Measurements from ENCODE around the gene AREL1. TPM values are rescaled to one million over a fixed set of nuclear protein-coding genes. Genes with fewer than 3 reads are reported as not detected.

AREL1 gene
- total and polyA plus RNA-seq, 2 of the 8 experiments (the other 6 are each of a cell fraction or from before 2014, with no cell fraction given): 31.4 to 49.1 TPM

- H3K23ac ChIP-seq (ENCODE audit: insufficient read length): no peak overlapping the region
- H3K9me3 ChIP-seq (ENCODE audit: insufficient read depth in 2 of 2, low read depth in 1 of 2, low read length in 1 of 2): peaks cover 16 to 18% of the 10 kb centered on the region in 2 experiments; a peak in 3 of 4 replicates
- no peak overlapping the region for H3K9ac ChIP-seq (replicated peaks in 1 of 4; ENCODE audit: extremely low read depth in 1 of 4, low read depth in 3 of 4, low read length in 3 of 4)
- H3K79me1 ChIP-seq (ENCODE audit: low read depth, low read length): peaks cover 4% of the 10 kb centered on the region; the same call in 1 of the 2 replicates
- H2BK5ac ChIP-seq (ENCODE audit: low read depth, low read length): no peak overlapping the region
- no peak overlapping the region for H2AK5ac ChIP-seq (ENCODE audit: low read depth, low read length)
- no peak overlapping the region for H4K8ac ChIP-seq (ENCODE audit: extremely low read depth, insufficient read depth, low read length)
- H2BK12ac ChIP-seq (ENCODE audit: low read depth, low read length): no peak overlapping the region
- H4K20me1 ChIP-seq (replicated peaks in 1 of 2; ENCODE audit: control insufficient read depth in 1 of 2, insufficient read depth in 2 of 2, low read length in 2 of 2): no peaks in the 10 kb centered on the region
- H3K27me3 ChIP-seq (replicated peaks in 1 of 4; ENCODE audit: control insufficient read depth in 3 of 4, extremely low read depth in 1 of 4, insufficient read depth in 3 of 4, low read length in 3 of 4): no peaks in the 10 kb centered on the region
- H3K23me2 ChIP-seq (ENCODE audit: low read depth, low read length): no peaks in the 10 kb centered on the region
- peaks cover 0 to 3% (median 0%) of the 10 kb centered on the region in 4 experiments; a peak in 1 of 8 replicates for H3K36me3 ChIP-seq (ENCODE audit: control insufficient read depth in 2 of 4, insufficient read depth in 4 of 4, low read length in 3 of 4)
- H3K18ac ChIP-seq (ENCODE audit: extremely low read depth, low read length): no peak overlapping the region
- no peak overlapping the region for H2BK20ac ChIP-seq (ENCODE audit: low read length)
- ChIA-PET POLR2A (ENCODE audit: partially characterized antibody) (interaction anchor here (1.2 kb wide), 2 partner anchors 12 to 43 kb away, joined by 3 read pairs; no protein-coding TSS in a partner anchor), CTCF (ENCODE audit: partially characterized antibody) (interaction anchor here (0.8 to 1.4 kb wide), 4 partner anchors 9 to 154 kb away, joined by 3 to 5 read pairs (median 3); no protein-coding TSS in a partner anchor)
- H4K91ac ChIP-seq (replicated peaks; ENCODE audit: insufficient read length, low read length): no peak overlapping the region
- peaks cover 3 to 79% of the 10 kb centered on the region in 2 experiments; a peak in 3 of 4 replicates for H3K79me2 ChIP-seq (ENCODE audit: control insufficient read depth in 1 of 2, insufficient read depth in 2 of 2, low read length in 2 of 2)
- H2BK15ac ChIP-seq (ENCODE audit: low read length): no peak overlapping the region
- H3K14ac ChIP-seq (ENCODE audit: insufficient read length): no peak overlapping the region
- H4K5ac ChIP-seq (ENCODE audit: insufficient read length, low read depth, low read length): no peak overlapping the region
- FAIRE-seq (no peak), DNase-seq (ENCODE audit: low read depth in 1 of 2, low spot score in 2 of 2) (no peak)
- H3K56ac ChIP-seq (replicated peaks; ENCODE audit: insufficient read length, low read depth, low read length): no peak overlapping the region
- no peak overlapping the region for H2AFZ ChIP-seq (ENCODE audit: low read length)
- H2BK120ac ChIP-seq (replicated peaks; ENCODE audit: low read depth, low read length): no peak overlapping the region
- no peak overlapping the region for H3K4me3 ChIP-seq (ENCODE audit: extremely low read depth in 1 of 4, insufficient read depth in 2 of 4, low read depth in 3 of 4, low read length in 4 of 4)
- H3K4me1 ChIP-seq (replicated peaks in 1 of 4; ENCODE audit: control insufficient read depth in 3 of 4, insufficient read depth in 4 of 4, low read length in 3 of 4): no peaks in the 10 kb centered on the region
- no peak overlapping the region for H3K4me2 ChIP-seq (ENCODE audit: insufficient read depth in 1 of 2, low read depth in 2 of 2, low read length in 2 of 2)
- no peak overlapping the region for H3K4ac ChIP-seq (replicated peaks; ENCODE audit: insufficient read length, low read depth, low read length)
- H3K27ac ChIP-seq (ENCODE audit: low read depth, low read length): no peak overlapping the region
- whole genome bisulfite sequencing, 2 experiments (ENCODE audit: extremely low coverage in 1 of 2, insufficient coverage in 1 of 2, insufficient read length in 1 of 2, insufficient replicate concordance in 2 of 2, low coverage in 1 of 2, low lambda C conversion rate in 2 of 2, missing lambda C conversion rate in 1 of 2): 87% methylated on average over 5 of the region's 5 CpGs; no CpG with 5 or more reads in 1 of the 2 experiments
- TF ChIP-seq CBX8 (IDR thresholded peaks at IDR 0.05; ENCODE audit: borderline replicate concordance, low read depth, low read length): no peak
- TF ChIP-seq KDM5A (IDR thresholded peaks at IDR 0.05; ENCODE audit: low read length): no peak
- TF ChIP-seq RAD21 (IDR thresholded peaks at IDR 0.05 in 1 of 2, conservative IDR thresholded peaks at IDR 0.05 in 1 of 2; ENCODE audit: low read depth in 2 of 2, low read length in 2 of 2): no peak
- no peak for TF ChIP-seq CEBPB (IDR thresholded peaks at IDR 0.05; ENCODE audit: low read depth, low read length)
- no peak for TF ChIP-seq POLR2A (IDR thresholded peaks at IDR 0.05; ENCODE audit: control extremely low read depth in 1 of 2, low read depth in 2 of 2, low read length in 2 of 2)
- no peak for TF ChIP-seq TEAD4 (IDR thresholded peaks at IDR 0.05; ENCODE audit: low read depth, low read length)
- no peak for TF ChIP-seq POU5F1 (IDR thresholded peaks at IDR 0.05; ENCODE audit: low read depth, low read length)
- TF ChIP-seq HDAC6 (IDR thresholded peaks at IDR 0.05; ENCODE audit: low read depth, low read length): no peak
- TF ChIP-seq TCF12 (IDR thresholded peaks at IDR 0.05; ENCODE audit: low read depth, low read length): no peak
- no peak for TF ChIP-seq ATF3 (IDR thresholded peaks at IDR 0.05; ENCODE audit: insufficient read depth, low read depth, low read length)
- no peak for TF ChIP-seq HDAC2 (IDR thresholded peaks at IDR 0.05; ENCODE audit: borderline replicate concordance in 1 of 2, low read depth in 2 of 2, low read length in 2 of 2)
- no peak for TF ChIP-seq SIRT6 (IDR thresholded peaks at IDR 0.05; ENCODE audit: low read length)
Measured at GRCh38 chr14:74705613-74706500, 7.0 kb downstream of the AREL1 start.
